ENCODE measurements around the gene UNC80.
"Not testable (repeated sequence)": the region's sequence is repeated elsewhere in the genome, so short reads cannot be mapped to it uniquely, and the experiment has no call there.

UNC80 gene

DNA sequence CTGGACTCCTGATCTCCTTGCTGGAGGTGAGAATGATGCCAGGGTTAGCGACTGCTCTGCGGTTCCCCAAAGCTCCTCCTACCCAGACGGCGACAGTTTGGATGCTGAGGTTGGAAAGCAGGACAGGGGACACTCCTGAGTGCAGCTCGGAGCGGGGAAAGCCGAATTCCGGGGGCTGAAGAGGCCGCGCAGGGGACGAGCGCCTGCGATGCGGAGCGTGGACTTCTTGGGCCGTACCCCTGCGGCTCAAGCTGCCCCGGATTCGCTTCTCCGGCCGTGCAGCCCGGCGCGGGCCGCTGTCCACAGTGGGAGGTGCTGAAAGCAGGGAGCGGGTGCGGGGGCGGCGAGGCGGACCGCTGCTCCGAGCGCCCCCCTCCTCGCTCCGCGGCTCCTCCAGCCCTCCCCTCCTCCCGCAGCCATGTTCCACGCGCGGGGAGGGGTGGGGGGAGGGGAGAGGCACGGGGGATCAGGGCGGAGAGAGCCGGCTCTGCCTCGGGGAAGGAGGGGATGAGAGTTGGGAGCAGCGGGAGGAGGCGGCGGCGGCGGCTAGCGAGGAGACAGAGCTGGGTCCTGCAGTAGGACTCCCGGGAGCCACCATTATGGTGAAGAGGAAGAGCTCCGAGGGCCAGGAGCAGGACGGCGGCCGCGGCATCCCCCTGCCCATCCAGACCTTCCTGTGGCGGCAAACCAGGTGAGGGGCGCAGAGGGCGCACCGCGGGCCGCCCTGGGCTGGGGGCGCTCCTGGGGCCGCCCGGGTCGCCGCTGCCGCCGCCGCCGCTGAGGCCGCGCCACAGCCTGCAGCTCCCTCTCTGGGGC lies at the start of gene UNC80:
Gene UNC80 (plus strand): TSS at position 359 of the 816 bp plus-strand sequence. CDS start 241 bp downstream, at position 600.
- DNase-seq, result no peak

GRCh38 chr2:209726311-209726710 lies 45.3 kb upstream of the UNC80 start:
- DNase-seq, result no peak

DNA sequence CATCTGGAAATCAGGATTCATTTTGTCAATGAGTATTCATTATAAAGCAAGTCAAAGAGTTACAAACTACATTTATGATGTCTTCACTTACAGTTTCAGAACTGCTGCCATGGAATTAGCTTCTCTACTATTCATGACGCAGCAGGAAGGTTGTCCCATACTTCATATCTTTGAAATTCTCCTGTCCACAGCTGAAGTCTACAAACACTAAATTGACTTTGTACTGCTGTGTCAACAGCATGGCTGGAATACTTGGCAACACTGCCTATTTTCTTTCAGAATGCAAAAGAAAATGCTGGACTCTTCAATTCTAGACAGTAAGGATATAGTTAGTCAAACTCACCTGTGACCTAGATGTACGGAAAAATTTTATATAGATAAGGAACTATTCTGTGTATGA lies 44.6 kb upstream of the UNC80 start:
- no peak for DNase-seq

GRCh38 chr2:209734805-209735204 lies 36.8 kb upstream of the UNC80 start:
- no peak for DNase-seq

GRCh38 chr2:209741953-209742352 lies 29.7 kb upstream of the UNC80 start:
- DNase-seq, result no peak

GRCh38 chr2:209753020-209753419 lies 18.6 kb upstream of the UNC80 start:
- no peak for DNase-seq

GRCh38 chr2:209757163-209757562 lies 14.5 kb upstream of the UNC80 start:
- DNase-seq, result no peak

- DNase-seq, result no peak
Observed at GRCh38 chr2:209761566-209761965, 10.1 kb upstream of the UNC80 start.

GRCh38 chr2:209762563-209762962 lies 9.1 kb upstream of the UNC80 start:
- DNase-seq, result no peak

DNA sequence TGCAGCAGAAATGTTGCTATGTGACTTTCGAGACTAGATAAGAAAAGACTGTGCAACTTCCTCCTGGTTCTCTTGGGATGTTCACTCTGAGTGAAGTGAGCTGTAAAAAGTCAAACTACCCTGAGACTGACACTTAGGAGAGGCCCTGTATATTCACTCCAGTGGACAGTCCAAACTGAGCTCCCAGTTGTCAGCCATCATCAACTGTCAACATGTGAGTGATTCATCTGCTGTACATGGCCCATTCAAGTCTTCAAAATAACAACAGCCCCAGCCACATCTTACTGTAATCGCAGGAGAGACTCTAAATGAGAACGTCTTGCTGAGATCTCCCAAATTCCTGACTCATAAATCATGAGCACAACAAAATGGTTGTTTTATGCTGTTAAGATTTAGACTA lies 8.5 kb upstream of the UNC80 start:
- DNase-seq, result no peak

DNA sequence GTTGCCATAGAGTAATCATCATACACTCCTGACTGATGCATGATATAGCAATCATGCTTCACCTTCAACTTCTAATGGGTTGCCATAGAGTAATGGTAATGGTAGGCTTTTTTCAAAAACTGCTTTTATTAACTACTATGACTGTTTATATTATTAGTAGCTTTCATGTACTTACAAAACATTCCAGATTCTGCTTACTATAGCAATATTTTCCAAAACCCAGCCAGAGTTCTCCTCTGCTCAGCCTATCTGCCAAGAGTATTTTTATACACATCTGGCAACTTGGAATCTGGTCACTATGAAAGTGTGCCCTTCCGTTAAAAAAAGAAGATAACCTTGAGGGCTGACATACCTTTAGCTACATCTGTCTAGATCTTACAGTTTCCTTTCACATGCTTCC lies 5.0 kb upstream of the UNC80 start:
- no peak for DNase-seq

DNA sequence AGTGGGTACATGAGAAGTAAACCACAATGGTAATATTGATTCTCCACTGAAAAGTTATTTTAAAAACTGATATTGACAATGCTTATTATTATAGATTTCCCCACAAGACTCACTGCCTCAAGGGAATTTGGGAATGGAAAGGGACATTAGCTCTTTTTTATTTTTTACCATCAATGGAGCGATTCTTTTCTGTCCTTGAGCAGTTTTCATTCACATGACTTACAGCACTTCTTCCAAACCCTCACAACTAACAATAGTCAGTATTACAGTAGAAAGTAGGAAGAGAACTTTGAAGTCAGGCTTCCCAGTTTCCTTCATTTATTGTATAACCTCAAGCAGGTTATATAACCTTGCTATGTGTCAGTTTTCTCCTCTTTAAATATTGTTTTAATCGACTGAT lies 4.3 kb upstream of the UNC80 start:
- DNase-seq, result no peak

DNA sequence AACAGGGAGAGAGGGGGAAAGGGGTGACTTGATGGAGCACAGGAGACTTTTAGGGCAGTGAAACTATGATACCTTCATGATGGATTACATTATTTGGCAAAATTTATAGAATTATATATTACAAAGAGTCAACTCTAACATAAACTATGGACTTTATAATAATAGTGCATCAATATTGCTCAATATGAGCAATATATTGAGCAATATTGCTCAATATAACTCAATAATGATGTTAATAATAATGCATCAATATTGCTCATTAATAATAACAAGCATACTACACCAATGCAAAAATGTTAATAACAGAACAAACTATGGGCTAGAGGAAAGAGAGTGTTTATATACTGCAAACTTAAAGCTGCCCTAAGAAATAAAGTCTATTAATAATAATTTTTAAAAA lies 3.1 kb upstream of the UNC80 start:
- DNase-seq, result no peak

DNA sequence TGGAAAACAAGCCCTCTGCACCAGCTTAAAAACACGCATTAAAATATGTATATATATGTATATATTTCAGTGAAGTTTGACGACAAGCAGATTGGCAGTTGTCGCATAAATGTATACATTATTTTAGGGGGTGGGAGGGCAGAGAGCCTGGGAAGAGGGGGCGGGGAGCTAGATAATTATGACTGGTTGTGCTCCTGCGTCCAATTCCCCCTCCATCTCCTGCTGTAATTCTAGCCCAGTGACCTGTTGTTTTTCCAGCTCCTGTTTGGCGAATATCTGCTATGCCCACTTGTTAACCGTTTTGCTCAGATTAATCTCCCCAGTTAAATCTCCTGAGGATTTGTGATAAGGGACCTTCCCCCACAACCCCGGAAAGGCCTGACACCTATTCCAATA lies 656 bp downstream of the UNC80 start:
- DNase-seq, result no peak

GRCh38 chr2:209773377-209773776 lies 1.7 kb downstream of the UNC80 start:
- no peak for DNase-seq

DNA sequence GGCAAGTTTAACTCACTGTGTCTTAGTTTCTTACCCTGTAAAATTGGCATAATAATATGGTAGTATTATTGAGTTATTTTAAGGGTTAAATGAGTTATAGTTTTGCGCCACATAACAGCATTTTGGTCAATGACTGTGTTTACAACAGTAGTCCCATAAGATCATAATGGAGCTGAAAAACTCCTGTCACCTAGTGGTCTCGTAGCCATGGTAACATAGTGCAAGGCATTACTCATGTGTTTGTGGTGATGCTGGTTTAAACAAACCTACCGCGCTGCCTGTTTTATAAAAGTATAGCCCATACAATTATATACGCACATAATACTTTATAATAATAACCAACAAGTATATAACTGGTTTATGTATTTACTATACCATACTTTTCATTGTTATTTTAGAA lies 15.8 kb downstream of the UNC80 start:
- no peak for DNase-seq

GRCh38 chr2:209788925-209789324 lies 17.3 kb downstream of the UNC80 start:
- DNase-seq, result no peak

- peak; percentile 17 for DNase-seq
Observed at GRCh38 chr2:209790066-209790728, 18.6 kb downstream of the UNC80 start.

- DNase-seq, result no peak
Observed at GRCh38 chr2:209791151-209791550, 19.5 kb downstream of the UNC80 start.

DNA sequence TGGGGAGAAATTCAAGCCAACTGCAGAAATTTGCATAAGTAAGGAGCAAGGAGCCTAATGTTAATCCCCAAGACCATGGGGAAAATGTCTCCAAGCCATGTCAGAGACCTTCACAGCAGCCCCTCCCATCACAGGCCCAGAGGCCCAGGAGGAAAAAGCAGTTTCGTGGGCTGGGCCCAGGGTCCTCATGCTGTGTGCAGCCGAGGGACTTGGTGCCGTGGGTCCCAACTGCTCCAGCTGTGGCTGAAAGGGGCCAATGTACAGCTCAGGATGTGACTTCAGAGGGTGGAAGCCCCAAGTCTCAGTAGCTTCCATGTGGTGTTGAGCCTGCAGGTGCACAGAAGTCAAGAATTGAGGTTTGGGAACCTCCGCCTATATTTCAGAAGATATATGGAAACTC lies 23.8 kb downstream of the UNC80 start:
- not testable (repeated sequence) for DNase-seq

DNA sequence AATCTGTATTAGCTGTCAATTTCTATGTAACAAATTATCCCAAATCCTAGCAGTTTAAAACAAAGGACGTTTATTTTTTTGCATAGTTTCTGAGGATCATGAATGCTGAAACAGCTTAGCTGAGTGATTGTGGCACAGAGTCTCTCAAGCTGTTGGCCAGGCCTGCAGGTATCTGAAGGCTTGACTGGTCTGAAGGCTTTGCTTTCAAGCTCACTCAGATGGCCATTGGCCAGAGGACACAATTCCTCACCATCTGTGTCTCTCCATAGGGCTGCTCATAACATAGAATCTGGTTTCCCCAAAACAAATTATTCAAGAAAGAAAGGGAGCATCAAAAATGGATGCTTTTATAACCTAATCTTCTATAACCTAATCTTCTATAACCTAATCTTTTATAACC lies 33.7 kb downstream of the UNC80 start:
- DNase-seq, result no peak

- DNase-seq, result no peak
Observed at GRCh38 chr2:209806318-209806717, 34.7 kb downstream of the UNC80 start.

GRCh38 chr2:209808521-209808920 lies 36.9 kb downstream of the UNC80 start:
- no peak for DNase-seq

- no peak for DNase-seq
Observed at GRCh38 chr2:209809256-209809655, 37.6 kb downstream of the UNC80 start.

DNA sequence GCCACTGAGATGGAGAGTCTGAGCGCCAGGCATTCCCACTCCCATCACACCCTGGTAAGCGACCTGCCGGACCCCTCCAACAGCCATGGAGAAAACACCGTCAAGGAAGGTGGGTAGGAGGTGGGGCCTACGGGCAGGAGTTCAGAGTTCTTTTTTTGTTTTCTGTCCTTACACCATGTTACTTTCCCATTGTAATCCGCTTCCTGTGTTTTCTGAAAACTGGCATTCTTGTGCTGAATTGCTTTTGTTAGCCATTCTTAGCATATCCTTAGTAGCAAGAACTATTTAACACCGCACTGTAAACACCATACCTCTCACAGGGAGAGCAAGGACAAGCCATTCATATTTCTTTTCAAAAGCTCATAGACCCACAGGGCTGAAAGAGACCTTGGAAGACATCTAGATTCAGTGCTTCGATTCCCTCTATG lies 46.2 kb downstream of the UNC80 start:
- no peak for DNase-seq
